ENCODE measurements around the gene MIA3. TPM values are rescaled to one million over a fixed set of nuclear protein-coding genes. Genes with fewer than 3 reads are reported as not detected.

MIA3 gene
- total and polyA plus RNA-seq, 9 of the 15 experiments (the other 6 are each of a cell fraction or from before 2014, with no cell fraction given) = 21.6 to 89.4 (median 40.8) TPM

DNA sequence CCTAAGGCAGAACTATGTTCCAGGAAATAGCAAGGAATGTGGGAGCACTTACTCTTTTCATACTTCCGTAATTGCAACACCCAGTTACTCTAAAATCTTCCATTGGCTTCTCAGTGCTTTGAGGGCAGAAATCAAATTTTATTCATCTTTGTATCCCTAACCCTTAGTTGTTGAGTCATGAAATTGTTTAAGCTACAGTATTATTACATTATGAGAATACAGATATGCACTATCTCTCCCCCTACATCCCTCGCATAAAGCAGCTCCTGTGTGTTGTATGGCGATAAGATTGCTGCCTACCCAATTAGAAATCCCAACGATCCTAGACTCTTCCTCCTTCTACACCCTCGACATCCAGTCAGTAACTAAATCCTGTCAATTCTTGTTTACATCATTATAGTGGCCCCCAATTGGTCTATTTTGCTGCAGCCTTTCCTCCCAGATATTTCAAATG lies 91.8 kb downstream of the MIA3 start (continued):
- TF ChIP-seq ZNF76 (CRISPR knock-in tag; IDR thresholded peaks at IDR 0.05; ENCODE audit: borderline replicate concordance) (0 out of 2 replicates have a peak, but pooled peaks have one; percentile 23), NFE2 (IDR thresholded peaks at IDR 0.05; ENCODE audit: low read depth) (peak; percentile 75), THAP12 (CRISPR knock-in tag; IDR thresholded peaks at IDR 0.05) (no peak), DPF2 (IDR thresholded peaks at IDR 0.05) (peak; percentile 89), KHSRP (IDR thresholded peaks at IDR 0.05) (no peak), AFF1 (IDR thresholded peaks at IDR 0.05; ENCODE audit: low read depth in 1 of 2, partially characterized antibody in 2 of 2) (no peak), MEIS2 (IDR thresholded peaks at IDR 0.05; ENCODE audit: partially characterized antibody) (peak; percentile 12), MBD1 (CRISPR knock-in tag; IDR thresholded peaks at IDR 0.05) (no peak), YY1 (IDR thresholded peaks at IDR 0.05; ENCODE audit: borderline replicate concordance in 1 of 3, control insufficient read depth in 1 of 3, extremely low read depth in 1 of 3, insufficient read depth in 3 of 3, insufficient read length in 1 of 3, insufficient replicate concordance in 2 of 3, low read depth in 1 of 3, low read length in 2 of 3) (no peak), CTBP1 (IDR thresholded peaks at IDR 0.05; ENCODE audit: borderline replicate concordance) (peak; percentile 62; the same call in 1 of the 2 replicates), POU5F1 (IDR thresholded peaks at IDR 0.05; ENCODE audit: borderline replicate concordance, low read depth, low read length, partially characterized antibody) (no peak)
- TF ChIP-seq, protein P1, sequence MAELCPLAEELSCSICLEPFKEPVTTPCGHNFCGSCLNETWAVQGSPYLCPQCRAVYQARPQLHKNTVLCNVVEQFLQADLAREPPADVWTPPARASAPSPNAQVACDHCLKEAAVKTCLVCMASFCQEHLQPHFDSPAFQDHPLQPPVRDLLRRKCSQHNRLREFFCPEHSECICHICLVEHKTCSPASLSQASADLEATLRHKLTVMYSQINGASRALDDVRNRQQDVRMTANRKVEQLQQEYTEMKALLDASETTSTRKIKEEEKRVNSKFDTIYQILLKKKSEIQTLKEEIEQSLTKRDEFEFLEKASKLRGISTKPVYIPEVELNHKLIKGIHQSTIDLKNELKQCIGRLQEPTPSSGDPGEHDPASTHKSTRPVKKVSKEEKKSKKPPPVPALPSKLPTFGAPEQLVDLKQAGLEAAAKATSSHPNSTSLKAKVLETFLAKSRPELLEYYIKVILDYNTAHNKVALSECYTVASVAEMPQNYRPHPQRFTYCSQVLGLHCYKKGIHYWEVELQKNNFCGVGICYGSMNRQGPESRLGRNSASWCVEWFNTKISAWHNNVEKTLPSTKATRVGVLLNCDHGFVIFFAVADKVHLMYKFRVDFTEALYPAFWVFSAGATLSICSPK (IDR thresholded peaks at IDR 0.05; ENCODE audit: borderline replicate concordance) = no peak
- TF ChIP-seq, protein P2, sequence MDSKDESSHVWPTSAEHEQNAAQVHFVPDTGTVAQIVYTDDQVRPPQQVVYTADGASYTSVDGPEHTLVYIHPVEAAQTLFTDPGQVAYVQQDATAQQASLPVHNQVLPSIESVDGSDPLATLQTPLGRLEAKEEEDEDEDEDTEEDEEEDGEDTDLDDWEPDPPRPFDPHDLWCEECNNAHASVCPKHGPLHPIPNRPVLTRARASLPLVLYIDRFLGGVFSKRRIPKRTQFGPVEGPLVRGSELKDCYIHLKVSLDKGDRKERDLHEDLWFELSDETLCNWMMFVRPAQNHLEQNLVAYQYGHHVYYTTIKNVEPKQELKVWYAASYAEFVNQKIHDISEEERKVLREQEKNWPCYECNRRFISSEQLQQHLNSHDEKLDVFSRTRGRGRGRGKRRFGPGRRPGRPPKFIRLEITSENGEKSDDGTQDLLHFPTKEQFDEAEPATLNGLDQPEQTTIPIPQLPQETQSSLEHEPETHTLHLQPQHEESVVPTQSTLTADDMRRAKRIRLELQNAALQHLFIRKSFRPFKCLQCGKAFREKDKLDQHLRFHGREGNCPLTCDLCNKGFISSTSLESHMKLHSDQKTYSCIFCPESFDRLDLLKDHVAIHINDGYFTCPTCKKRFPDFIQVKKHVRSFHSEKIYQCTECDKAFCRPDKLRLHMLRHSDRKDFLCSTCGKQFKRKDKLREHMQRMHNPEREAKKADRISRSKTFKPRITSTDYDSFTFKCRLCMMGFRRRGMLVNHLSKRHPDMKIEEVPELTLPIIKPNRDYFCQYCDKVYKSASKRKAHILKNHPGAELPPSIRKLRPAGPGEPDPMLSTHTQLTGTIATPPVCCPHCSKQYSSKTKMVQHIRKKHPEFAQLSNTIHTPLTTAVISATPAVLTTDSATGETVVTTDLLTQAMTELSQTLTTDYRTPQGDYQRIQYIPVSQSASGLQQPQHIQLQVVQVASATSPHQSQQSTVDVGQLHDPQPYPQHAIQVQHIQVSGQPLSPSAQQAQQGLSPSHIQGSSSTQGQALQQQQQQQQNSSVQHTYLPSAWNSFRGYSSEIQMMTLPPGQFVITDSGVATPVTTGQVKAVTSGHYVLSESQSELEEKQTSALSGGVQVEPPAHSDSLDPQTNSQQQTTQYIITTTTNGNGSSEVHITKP (IDR thresholded peaks at IDR 0.05; ENCODE audit: partially characterized antibody) = peak; percentile 43
